Body of pancreas (tissue), 4 donors: ENCODE measurements around the gene TENT4B. TPM values are rescaled to one million over a fixed set of nuclear protein-coding genes. Genes with fewer than 3 reads are reported as not detected.

Source experiments
- ATAC-seq: fragments of 150-250 bp; one replicate; pipeline ENCODE4 v1.9.1; 2016
- DNase-seq, 4 donors: peaks; one replicate each; pipeline ENCODE4 v3.0.0-alpha.2; 2019
- H3K27ac ChIP-seq, 4 donors: fragments of 200-600 bp; sonication (generic); 1 replicate in 3 of 4; 2 replicates in 1 of 4; pipeline versions ENCODE4 v1.5.1 to v1.6.1; 2016 to 2019; ENCODE audit warnings: mild to moderate bottlenecking in 1 of 4, mixed read lengths in 1 of 4, moderate library complexity in 1 of 4
- H3K27me3 ChIP-seq, 2 donors: fragments of 200-600 bp; sonication (generic); one replicate each; pipeline ENCODE4 v1.6.0; 2016; ENCODE audit warnings: mild to moderate bottlenecking in 1 of 2
- H3K36me3 ChIP-seq, 2 donors: fragments of 200-600 bp; sonication (generic); replicated peaks in 1 of 2; 2 replicates each; pipeline ENCODE4 v1.5.1; 2016; ENCODE audit warnings: low read depth in 2 of 2; ENCODE audit not compliant: insufficient read depth in 1 of 2
- H3K4me1 ChIP-seq: fragments of 200-600 bp; sonication (generic); one replicate; pipeline ENCODE4 v1.6.0; 2016
- H3K4me3 ChIP-seq, 2 donors: fragments of 200-600 bp; sonication (generic); 1 replicate in 1 of 2; 2 replicates in 1 of 2; pipeline ENCODE4 v1.5.1; 2016 to 2019
- H3K9me3 ChIP-seq, 3 donors: fragments of 200-600 bp; sonication (generic); 1 replicate in 2 of 3; 2 replicates in 1 of 3; pipeline ENCODE4 v1.5.1; 2016
- POLR2A ChIP-seq, 3 donors: fragments of 450-650 bp; IDR thresholded peaks; one replicate each; pipeline ENCODE4 v1.6.1; 2016; ENCODE audit warnings: antibody characterized with exemption in 3 of 3, mild to moderate bottlenecking in 2 of 3
- WGBS, 2 donors: methylation state at CpG; one replicate each; pipeline ENCODE4 v1.1.5; 2017; 5-methylcytosine and 5-hydroxymethylcytosine counted together
- intact Hi-C: fragments of 100-400 bp; cut with DNase I; formaldehyde crosslinking; loops from one replicate; pipeline ENCODE4 v1.15.1; 2023
- total RNA-seq, 2 donors: library from RNA; depleted of rRNA; stranded (reverse); fragments of >200 nt; gene quantifications; one replicate each; pipeline ENCODE4 v1.1.0, GENCODE V29; 2016
- TF ChIP-seq, protein P1 (sequence below), 7 experiments: fragments of 450-650 bp in 4 of 7; fragments of 200-600 bp in 3 of 7; sonication (generic) in 3 of 7; IDR thresholded peaks; one replicate each; pipeline ENCODE4 v1.5.1; 2016 to 2019; ENCODE audit warnings: antibody characterized with exemption in 7 of 7

The TENT4B gene
- total RNA-seq, 2 donors from 2014 or later, result 2.0 to 7.0 TPM

DNA sequence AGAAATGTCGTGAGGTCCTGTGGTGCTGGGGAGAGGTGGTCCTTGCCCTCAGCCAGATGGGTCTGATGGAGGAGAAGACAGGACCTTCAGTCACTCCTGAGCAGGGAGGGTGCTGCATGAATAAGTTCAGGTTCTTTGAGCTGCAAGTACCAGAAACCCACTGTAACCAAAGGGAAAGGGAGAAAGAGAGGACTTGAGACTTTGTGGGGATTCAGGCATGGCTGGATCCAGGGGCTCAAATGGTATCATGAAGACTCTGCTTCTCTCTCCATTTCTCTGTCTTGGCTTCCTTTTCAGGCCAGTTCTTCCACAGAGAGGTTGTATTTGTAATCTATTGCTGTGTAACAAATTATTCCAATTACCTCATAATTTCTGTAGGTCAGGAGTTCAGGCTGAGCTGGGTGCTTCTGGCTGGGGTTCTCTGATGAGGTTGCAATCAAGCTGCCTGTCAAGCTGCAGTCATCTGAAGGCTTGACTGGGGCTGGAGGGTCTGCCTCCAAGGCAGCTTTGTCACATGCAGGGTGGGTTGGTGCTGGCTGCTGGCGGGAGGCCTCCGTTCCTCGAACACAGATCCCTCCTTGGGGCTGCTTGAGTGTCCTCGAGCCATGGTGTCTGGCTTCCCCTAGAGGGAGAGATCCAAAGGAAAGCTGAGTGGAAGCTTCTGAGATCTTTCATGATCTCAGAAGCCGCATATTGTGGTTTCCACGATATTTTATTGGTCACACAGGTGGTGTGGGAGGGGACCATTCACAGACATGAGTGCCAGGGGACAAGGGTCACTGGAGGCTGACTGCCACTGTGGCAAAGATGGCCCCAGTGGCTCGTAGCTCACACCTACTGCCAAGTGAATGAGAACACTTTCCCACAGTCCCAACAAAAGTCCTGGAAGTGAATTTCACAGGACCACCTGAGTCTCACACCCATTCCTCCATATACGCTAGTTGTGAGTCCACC, 107.4 kb downstream of the TENT4B start:
- no peak overlapping the region for H3K4me3 ChIP-seq
- H3K36me3 ChIP-seq, result no peaks in the 10 kb centered on the region
- 82 to 86% methylated on average over 8 to 9 of the region's 9 CpGs for WGBS, 2 donors
- DNase-seq, result no peak
- no peaks in the 10 kb centered on the region for H3K9me3 ChIP-seq
- no peak for TF ChIP-seq POLR2A (IDR thresholded peaks at IDR 0.05)
- TF ChIP-seq, protein P1, sequence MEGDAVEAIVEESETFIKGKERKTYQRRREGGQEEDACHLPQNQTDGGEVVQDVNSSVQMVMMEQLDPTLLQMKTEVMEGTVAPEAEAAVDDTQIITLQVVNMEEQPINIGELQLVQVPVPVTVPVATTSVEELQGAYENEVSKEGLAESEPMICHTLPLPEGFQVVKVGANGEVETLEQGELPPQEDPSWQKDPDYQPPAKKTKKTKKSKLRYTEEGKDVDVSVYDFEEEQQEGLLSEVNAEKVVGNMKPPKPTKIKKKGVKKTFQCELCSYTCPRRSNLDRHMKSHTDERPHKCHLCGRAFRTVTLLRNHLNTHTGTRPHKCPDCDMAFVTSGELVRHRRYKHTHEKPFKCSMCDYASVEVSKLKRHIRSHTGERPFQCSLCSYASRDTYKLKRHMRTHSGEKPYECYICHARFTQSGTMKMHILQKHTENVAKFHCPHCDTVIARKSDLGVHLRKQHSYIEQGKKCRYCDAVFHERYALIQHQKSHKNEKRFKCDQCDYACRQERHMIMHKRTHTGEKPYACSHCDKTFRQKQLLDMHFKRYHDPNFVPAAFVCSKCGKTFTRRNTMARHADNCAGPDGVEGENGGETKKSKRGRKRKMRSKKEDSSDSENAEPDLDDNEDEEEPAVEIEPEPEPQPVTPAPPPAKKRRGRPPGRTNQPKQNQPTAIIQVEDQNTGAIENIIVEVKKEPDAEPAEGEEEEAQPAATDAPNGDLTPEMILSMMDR (IDR thresholded peaks at IDR 0.05), result no peak
- no peak overlapping the region for H3K27ac ChIP-seq
- H3K27me3 ChIP-seq, result no peaks in the 10 kb centered on the region
- intact Hi-C loops, result no loop called here
- no peak for ATAC-seq
- no peaks in the 10 kb centered on the region for H3K4me1 ChIP-seq

DNA sequence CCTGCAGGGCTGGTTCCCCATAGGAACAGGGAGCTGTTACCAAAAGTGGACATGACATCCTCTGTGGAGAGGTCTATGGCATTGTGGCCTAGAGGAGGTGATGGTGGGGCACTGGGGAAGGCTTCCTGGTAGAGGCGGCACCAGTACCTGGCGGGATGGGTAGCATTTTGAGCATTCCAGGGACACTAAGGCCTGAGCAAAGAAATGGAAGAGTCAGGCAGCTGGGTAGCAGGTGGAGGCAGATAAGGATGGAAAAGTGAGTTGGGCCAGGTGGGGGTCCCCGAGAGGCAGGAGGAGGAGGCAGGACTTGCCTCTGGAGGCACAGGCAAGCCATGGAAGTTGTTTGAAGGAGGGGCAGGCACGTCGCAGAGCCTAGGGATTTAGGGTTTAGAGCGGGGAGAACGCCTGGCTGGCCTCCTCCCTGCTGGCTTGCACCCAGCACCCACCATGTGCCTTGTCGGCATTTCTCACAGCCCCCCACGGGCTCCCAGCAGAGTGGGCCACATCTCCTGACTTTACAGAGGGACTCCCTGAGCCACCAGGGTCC, 108.1 kb downstream of the TENT4B start:
- Histone ChIP-seq H3K36me3 (no peaks in the 10 kb centered on the region), H3K4me1 (no peaks in the 10 kb centered on the region), H3K4me3 (no peak overlapping the region), H3K9me3 (no peaks in the 10 kb centered on the region), H3K27ac (no peak overlapping the region), H3K27me3 (no peaks in the 10 kb centered on the region)
- no peak for DNase-seq
- intact Hi-C loops, result no loop called here
- ATAC-seq, result no peak
- TF ChIP-seq, protein P1 (IDR thresholded peaks at IDR 0.05), result no peak
- TF ChIP-seq POLR2A (IDR thresholded peaks at IDR 0.05), result no peak
- WGBS, 2 donors, result 83 to 90% methylated on average over 6 to 8 of the region's 9 CpGs

DNA sequence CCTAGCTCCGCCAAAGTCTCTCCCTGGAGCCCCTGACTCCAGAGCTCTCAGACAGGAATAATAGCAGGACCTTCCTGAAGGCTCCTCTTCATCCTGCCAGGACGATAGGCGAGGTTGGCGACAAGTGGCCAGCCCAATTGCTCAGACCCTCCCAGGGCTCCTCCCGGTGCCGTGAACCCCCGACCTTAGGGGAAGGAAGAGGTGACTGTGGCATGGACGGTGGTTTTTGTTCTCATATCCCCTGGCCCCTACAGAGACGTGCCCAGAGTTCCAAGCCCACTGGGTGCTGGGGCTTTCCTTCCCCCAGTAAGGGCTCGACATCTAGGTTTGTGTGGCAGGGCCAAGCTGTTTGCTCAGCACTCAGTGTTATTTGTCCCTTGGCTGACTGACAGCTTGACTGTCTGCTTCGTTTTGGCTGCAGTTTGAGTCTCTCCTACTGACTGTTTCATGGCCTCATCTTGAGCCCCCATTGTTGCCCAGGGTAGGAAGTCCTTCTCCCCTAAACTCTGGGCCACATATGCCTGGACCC, 108.7 kb downstream of the TENT4B start:
- no peaks in the 10 kb centered on the region for H3K27me3 ChIP-seq
- DNase-seq, result no peak
- TF ChIP-seq, protein P1 (IDR thresholded peaks at IDR 0.05), result no peak
- TF ChIP-seq POLR2A (IDR thresholded peaks at IDR 0.05), result no peak
- H3K27ac ChIP-seq, result no peak overlapping the region
- ATAC-seq, result no peak
- no peaks in the 10 kb centered on the region for H3K4me1 ChIP-seq
- 54 to 66% methylated on average over 6 to 11 of the region's 11 CpGs for WGBS, 2 donors
- no peaks in the 10 kb centered on the region for H3K9me3 ChIP-seq
- no peaks in the 10 kb centered on the region for H3K36me3 ChIP-seq
- intact Hi-C loops, result no loop called here
- no peak overlapping the region for H3K4me3 ChIP-seq

DNA sequence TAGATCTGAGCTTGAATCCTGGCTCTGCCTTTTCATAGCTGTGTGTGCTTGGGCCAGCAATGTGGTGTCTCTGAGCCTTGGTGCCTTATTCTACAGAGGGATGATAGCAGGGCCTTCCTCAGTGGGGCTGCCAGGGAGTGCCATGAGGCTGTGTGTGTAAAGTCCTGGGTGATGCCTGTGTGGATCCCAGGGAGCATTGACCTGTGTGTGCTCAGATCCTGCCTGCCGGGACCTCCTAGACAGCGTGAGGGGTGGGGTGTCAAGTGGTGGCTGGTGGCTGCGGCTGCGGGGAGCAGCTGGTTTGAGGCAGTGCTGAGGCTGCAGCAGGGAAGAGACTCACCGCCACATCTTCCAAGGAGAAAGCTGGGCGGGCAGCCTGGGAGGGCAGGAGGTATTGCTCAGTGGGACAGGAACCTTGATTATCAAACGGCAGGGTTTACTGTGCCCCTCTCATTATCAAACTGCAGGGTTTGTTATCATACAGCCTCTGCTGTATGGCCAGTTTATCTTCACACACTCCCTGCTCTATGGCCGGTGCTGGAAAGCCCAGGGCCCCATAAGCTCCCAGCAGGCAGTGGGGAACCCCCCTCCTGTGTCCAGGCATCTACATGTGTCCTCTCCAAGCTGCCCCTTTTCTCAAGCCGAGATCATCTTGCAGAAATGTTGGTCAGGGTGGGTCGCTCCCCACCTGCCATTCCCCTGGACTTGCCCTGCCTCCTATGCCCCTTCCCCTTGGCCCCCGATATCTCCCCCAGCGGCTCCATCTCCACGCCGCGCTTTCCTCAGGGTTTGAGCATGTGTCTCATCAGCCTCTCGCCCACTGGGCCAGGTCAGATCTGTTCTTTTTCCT, 110.2 kb downstream of the TENT4B start:
- intact Hi-C loops, result no loop called here
- WGBS, 2 donors, result 71 to 78% methylated on average over 13 to 16 of the region's 16 CpGs
- H3K9me3 ChIP-seq, result no peaks in the 10 kb centered on the region
- ATAC-seq (no peak), DNase-seq (no peak)
- no peak overlapping the region for H3K27ac ChIP-seq
- no peaks in the 10 kb centered on the region for H3K27me3 ChIP-seq
- H3K4me1 ChIP-seq, result no peaks in the 10 kb centered on the region
- no peaks in the 10 kb centered on the region for H3K36me3 ChIP-seq
- TF ChIP-seq POLR2A (IDR thresholded peaks at IDR 0.05), result no peak
- TF ChIP-seq, protein P1 (IDR thresholded peaks at IDR 0.05), result no peak
- no peak overlapping the region for H3K4me3 ChIP-seq
